ENCODE results near the gene ARL6IP5. TPM values are rescaled to one million over a fixed set of nuclear protein-coding genes. Genes with fewer than 3 reads are reported as not detected.

The ARL6IP5 gene
- total RNA-seq, 1 experiment from 2014 or later, result 42.4 TPM

DNA sequence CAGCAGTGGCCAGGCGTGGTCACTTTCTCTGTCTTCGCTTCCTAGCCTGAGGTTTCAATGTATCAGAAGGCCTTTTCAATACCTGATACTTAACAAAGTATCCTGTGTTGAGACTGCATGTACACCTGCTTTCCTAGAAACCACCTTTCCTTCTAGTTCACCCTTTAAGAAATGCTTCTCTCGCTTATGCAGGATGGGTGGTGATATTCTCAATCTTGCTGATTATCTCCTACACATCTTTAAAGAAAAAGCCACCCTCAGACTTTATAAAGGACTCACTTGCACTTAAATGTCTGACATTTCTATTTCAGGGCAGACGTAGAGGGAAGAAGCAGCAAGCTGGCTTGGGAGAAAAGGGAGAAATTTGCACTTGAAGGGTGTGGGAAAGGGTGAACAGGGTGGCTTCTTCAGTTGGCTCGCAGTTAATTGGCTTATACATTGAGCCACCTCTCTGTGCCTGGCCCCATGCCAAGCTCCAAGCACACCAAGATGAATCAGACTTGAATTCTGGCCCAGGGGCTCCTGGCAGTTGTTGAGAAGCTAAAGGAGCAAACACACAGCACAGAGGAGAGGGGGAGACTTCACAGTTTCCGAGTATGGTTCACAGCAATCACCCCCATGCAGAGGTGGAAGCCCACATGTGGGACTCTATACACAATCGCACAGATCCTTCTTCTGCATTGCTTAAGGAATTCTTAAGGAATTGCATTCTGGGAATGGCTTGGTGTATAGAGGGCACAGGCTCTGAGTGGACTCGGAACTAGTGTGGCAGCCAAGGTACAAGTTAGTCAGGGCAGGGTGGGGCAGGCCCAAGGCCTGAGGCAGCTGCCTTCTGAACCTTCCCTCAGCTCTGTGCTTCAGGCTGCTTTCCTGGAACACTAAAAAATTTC, 1.3 kb downstream of the ARL6IP5 start:
- peak; percentile 87 for DNase-seq (ENCODE audit: low read depth)

DNA sequence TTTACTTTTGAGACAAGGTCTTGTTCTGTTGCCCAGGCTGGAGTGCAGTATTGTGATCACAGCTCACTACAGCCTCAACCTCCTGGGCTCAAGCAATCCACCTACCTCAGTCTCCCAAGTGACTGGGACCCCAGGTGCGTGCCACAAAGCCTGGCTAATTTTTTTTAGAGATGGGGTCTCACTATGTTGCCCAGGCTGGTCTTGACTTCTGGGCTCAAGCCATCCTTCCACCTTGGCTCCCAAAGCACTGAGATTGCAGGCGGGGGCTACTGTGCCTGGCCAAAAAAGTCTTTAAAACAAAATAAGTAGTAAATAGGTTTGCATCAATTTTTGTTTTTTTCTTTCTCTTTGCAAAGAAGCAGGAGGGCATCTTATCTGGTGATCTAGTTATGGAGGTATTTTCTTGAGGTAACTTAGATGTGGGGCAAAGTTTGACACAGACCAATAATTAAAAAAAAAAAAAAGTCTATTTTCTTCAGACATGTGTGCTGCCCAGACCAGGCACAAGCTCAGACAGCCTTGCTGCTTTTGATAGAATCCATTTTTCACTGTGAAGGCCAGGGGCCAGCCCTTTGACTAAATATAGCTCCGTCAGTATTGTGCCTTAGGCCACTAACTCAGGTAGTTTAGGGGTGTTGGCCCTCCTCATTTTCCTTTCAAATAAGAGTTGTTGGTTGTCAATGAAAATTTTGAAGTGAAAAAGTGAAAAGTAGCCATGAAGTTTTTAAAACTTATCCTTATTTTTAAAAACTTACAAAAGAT, 2.5 kb downstream of the ARL6IP5 start:
- no peak for DNase-seq (ENCODE audit: low read depth)

DNA sequence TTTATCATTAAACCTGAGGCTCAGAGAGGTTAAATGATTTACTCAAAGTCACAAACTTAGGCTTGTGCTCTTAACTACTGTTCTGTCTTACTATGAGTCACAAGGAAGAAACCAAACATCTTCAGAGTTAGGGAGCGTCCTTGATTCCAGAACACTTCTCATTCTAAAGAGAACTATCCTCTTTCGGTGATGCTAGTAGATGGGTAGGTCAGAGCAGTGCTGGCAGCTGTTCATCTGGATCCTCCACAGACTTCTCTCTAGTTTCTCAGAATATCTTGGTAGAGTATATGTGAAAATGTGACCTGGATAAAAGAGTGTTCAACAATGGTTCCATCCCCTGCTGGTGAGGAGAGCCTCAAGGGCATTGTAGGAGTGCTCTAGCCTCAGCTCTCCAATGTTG, 3.3 kb downstream of the ARL6IP5 start:
- peak; percentile 30 for DNase-seq (ENCODE audit: low read depth)

DNA sequence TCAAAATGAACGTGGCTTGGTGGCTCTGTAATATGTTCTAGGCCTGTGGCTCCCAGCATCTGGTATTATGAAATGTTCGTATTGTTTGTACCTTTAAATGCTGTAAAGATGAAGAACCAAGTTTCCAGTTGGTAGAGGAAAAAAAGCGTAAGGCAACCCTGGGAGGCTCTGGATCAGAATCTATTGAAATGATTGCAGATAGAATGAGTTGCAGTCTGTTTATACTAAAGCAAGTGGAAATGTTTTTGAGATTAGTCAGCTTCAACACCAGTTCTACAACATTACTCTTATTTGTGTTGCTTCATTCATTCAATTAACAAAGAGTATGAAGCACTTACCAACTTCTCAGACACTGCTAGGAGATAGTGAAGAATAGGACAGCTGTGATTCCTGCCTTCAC, 5.3 kb downstream of the ARL6IP5 start:
- peak; percentile 59 for DNase-seq (ENCODE audit: low read depth)

GRCh38 chr3:69091389-69092029, 6.8 kb downstream of the ARL6IP5 start:
- no peak for DNase-seq (ENCODE audit: low read depth)

- DNase-seq (ENCODE audit: low read depth), result peak; percentile 21
Measured at GRCh38 chr3:69092030-69092516, 7.3 kb downstream of the ARL6IP5 start.

DNA sequence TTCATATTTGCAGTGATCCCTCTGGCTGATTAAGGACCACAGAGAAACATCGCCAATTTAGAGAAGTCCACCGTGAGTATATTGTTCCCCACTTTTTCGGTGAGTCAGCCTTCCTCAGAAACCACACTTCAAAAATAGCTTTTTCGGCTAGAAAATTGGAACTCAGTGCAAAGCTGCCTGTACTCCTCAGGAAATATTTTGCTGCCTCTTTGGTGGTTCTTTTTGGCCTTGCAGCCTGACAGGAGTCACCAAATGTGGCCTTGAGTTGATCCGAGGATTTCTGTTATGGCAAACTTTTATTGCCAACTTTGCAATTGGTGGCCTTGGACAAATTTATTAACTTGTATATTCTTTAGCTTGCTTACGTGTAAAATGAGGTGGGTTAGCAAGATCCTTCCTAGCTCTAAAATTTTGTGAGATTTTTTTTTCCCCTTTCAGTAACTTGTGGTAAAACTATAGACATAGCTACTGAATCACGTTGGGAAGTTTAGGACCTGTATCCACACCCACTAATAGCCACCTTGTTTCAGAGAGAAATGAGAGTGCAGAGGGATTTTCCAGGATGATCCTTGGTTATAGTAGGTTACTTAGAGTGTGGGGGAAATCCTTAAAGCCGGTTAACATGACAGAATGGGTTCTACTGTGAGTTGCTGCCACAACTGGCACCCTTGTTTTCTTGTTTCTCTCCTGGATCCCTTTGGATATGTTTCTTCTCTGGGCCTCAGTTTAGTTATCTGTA, 9.9 kb downstream of the ARL6IP5 start:
- DNase-seq (ENCODE audit: low read depth), result peak; percentile 66

- peak; percentile 8 for DNase-seq (ENCODE audit: low read depth)
Measured at GRCh38 chr3:69095636-69096035, 10.9 kb downstream of the ARL6IP5 start.

DNA sequence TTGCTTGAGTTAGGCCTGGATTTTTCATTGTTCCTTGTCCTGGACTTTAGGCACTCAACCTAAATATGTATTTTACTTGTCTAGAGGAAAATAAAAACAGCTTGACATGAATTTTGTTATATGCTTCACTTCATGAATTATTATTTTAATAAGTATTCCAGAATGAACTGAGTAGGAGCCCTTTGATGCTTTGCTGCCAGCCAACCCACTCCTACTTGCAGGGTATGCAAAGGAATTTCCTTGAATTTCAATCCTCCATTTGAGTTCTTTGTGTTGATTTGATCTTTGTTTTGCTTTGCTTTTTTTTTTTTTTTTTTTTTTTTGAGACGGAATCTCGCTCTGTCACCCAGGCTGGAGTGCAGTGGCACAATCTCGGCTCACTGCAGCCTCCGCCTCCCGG, 11.6 kb downstream of the ARL6IP5 start:
- no peak for DNase-seq (ENCODE audit: low read depth)

DNA sequence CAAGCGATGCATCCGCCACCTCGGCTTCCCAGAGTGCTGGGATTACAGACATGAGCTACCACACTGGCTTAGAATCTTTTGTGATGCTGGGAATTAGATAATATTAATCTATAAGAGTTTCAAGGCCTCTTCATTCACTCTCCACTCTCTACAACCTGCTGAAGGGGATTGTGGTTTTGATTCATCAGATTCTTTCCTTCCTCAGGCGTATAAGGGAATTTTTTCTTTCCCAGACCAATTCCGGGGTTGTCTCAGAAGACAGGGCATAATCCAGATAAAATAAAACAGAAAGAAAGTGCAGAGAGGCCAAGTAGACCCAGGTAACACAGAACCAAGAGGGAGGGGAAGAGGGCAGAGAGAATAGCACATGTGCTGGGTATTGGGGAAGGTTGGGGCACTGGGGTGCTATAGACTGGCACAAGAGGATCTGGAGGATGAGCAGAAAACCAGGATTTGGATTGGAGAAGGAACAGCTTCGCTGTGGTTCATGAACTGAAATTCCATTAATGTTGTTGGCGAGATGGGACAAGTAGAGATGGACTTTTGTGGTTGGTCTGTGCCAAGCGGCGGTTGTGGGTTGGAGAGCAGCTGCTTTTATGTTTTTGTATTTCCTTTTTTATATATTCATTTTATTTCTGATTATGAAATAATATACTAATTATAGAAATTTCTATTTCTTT, 12.8 kb downstream of the ARL6IP5 start:
- DNase-seq (ENCODE audit: low read depth), result peak; percentile 42

DNA sequence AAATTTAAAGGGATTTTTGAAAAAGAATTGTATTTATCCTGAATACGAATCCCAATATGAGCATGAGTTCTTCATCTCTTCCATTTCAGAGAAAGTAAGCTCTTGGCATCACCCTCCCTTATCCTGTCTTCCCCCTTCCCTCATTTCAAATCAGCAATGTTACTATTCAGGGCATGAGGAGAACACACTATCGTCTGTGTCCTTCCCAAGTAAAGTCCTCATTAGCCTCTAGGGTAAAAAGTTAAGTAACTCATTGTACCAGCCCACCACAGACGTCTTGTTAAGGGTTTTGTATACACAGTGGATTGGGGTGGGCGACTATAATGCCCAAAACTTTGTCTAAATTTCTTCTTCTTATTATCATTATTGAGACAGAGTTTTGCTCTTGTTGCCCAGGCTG, 14.8 kb downstream of the ARL6IP5 start:
- DNase-seq (ENCODE audit: low read depth), result no peak

DNA sequence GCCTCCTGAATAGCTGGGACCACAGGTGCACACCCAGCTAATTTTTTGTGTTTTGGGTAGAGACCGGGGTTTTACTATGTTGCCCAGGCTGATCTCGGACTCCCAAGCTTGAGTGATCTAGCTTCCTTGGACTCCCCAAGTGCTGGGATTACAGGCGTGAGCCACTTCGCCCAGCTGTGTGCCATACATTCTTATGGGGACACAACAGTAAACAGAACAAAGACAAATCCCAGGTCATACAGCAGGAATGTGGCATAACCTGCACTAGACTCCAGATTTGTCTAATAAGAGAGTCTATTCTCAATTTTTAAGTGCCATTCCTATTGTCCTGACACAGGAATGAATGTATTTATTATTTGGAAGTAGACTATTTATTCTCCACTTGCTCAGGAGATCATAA, 17.6 kb downstream of the ARL6IP5 start:
- no peak for DNase-seq (ENCODE audit: low read depth)

- no peak for DNase-seq (ENCODE audit: low read depth)
Measured at GRCh38 chr3:69103123-69103522, 18.4 kb downstream of the ARL6IP5 start.

GRCh38 chr3:69104586-69104985, 19.8 kb downstream of the ARL6IP5 start:
- DNase-seq (ENCODE audit: low read depth), result no peak

GRCh38 chr3:69105320-69105719, 20.6 kb downstream of the ARL6IP5 start:
- no peak for DNase-seq (ENCODE audit: low read depth)

DNA sequence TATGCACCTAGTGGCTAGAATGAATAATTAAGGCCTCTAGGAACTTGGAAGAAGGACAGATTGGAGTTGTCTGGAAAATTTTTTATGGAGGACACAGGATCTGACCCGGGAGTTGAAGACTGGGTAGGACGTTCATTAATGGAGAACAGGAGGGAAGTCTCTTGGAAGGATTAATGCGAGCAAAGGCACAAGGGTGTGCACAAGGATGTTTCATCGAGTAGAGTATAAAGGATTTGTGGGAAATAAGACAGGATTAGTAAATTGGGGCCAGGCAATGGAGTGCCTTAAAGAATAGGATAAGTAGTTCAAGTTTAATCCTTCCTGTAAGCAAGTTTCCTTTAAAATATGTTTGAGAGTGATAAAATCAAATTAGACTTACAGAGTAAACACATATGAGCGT, 23.1 kb downstream of the ARL6IP5 start:
- DNase-seq (ENCODE audit: low read depth), result no peak

GRCh38 chr3:69108811-69109210, 24.1 kb downstream of the ARL6IP5 start:
- no peak for DNase-seq (ENCODE audit: low read depth)

DNA sequence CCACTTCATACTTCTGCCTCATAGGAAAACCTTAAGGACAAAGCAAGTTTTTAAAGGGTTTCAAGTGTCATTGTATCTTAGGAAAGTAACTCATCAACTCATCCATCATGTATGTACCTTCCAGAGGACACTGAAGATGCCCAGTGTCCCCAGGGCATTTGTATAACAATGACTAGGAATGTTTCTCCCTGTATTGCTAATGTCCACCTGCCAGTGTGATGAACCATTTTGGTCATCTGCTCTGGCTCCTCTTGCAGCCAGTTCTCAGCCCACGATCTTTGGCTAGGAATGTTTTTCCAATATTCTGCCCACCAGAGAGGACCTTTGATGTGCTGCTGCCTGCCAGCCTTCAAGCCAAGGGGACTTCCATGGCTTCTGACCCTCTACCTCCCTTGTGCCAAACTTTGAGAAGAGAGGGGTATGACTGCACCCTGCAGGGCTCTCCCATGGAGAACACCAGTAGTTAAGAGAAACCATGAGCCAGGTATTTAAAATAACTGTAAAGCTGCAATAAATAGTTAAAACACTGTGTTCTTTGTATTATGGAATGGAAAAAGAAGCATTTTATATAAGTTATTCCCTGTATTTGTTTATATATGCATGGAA, 26.3 kb downstream of the ARL6IP5 start:
- no peak for DNase-seq (ENCODE audit: low read depth)

DNA sequence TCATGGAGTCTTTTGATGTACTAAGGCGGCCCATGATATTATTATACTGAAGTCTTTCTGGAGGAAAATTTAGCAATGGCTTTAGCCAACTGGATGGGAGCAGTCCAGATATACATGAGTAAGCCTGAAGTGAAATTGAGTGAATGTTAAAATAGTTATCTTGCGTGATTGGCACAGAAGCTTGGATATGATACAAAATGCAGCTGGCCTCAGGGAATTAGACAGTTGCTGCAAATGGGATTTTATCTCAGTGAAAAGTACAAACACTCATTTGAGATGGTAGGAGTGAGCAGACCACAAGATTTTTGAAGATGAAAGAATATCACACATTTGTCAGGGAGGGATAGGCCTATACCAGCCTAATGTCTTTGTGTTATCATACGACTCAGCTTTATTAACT, 28.8 kb downstream of the ARL6IP5 start:
- peak; percentile 8 for DNase-seq (ENCODE audit: low read depth)

DNA sequence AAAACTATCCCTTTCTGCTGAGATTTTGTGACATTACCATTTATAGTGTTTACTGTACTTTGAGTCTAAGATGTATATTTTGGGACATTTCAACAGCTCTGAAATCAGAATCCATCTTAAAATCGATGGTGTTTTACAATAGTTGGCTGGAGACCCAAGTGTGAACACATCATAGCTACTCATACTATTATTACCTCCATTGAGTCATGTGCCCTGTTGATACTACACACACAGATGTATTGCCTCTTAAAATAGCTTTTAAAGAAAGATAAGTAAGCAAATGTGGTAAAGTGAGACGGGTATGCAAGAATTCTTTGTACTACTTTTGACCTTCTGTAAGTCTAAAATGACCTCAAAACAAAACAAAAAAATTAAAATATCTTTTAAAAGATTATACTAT, 31.0 kb downstream of the ARL6IP5 start:
- peak; percentile 20 for DNase-seq (ENCODE audit: low read depth)

- no peak for DNase-seq (ENCODE audit: low read depth)
Measured at GRCh38 chr3:69116162-69116561, 31.4 kb downstream of the ARL6IP5 start.
